ENCODE results near the gene TRIM45.
A peak's percentile ranks its signal among the peaks of the same experiment; 100 is the strongest.
"Not testable (repeated sequence)": the region's sequence is repeated elsewhere in the genome, so short reads cannot be mapped to it uniquely, and the experiment has no call there.

The TRIM45 gene

DNA sequence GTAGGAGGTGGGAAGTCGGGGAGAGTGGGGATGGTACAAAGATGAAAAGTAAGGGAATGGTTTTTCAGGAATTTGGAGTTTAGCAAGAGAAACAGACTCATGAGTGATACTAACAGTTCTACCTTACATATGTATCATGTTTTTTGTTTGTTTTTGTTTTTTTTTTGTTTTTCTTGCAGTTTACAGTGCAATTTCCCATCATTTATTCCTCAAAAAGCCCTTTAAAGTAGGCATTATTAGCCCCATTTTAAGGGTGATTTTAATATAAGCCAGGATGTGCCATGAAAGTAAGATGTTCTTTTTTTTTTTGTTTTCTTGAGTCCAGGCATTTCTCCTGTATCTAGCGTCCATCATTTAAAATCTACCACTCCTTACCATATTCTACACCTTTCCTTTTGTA is 13.8 kb upstream of the TRIM45 start:
- no peak for DNase-seq (ENCODE audit: low read depth in 3 of 3)

DNA sequence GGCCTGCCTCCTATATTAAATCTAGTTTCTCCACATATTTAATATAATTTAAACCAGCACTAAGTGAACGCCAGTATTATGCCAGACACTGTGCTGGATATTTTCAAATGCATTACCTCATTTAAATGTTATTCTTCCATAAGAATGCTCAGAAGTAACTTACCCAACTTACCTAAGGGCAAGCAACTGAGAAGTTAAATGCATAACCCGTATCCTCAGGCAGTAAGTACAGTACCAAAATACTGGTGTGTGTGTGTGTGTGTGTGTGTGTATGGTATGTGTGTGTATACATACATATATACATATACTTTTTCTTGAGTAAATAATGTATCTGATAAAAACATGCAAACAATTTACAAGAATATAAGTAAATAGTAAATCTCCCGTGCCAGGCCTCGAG is 9.0 kb upstream of the TRIM45 start:
- DNase-seq (ENCODE audit: low read depth in 3 of 3): no peak

DNA sequence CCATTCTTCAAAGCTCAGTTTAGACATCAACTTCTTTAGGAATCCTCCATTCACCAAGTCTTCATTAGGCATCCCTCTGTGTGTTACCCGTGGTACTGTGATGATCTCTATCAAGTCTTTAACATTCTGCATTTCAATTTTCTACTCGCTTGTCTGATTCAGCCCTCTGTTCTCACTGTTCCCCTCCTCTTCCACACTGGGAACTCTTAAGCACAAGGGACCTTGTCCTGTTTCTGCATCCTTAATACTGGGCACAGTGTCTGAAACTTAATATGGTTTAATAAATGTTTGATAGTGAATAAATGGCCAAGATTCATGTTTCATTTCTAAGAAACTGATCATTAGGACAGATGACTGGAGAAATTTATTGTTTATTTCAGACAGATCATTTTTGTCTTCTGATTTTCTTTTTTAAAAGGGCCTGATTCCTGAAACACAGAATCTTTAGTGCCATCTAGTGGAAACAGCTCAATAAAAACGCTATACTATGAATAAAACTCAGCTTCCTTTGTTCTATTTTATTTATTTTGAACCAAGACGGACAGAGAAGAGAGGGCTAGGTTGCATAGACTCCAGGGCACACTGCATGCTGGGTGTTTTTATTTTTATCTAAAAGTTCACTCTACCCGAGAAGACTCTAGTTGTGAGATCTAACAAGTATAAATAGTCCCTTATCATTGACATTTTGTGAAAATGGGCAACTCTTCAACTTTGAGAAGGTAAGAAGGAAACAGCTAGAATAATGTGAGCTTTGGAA is 7.0 kb upstream of the TRIM45 start:
- DNase-seq (ENCODE audit: low read depth in 3 of 3): no peak

DNA sequence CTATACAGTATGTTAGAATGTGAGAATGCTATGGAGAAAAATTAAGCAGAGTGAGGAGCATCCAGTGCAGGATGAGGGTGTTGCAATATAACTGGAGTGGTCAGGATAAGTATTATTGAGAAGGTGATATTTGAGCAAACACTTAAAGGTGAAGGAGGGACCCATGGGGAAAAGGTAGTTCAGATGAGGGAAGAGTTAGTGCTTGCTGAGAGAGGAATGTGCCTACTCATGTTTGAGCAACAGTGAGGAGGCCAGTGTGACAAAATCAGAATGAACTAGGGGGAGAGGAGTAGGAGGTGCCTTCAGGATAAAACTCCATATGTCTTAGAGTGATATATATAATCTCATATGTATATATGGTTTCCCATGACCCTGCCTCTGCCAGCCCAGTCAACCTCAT is 6.2 kb upstream of the TRIM45 start:
- DNase-seq (ENCODE audit: low read depth in 3 of 3): no peak

DNA sequence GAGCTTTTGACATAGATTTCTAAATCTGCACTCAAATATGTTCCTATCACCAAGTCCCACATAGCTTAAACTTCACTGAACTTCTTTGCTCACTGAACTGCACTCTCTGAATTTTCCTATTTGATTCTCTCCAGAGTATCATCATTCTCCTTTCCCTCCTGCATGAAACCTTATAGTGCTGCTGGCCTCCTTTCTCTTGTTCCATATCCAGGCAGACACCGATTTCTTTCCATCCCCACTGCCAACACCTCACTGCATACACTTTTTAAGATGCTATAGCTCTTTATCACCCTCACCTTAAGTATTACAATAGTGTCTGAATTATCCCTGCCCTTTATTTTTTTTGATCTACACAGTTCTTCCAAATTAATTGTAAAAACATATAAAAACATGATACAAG is 3.1 kb upstream of the TRIM45 start:
- no peak for DNase-seq (ENCODE audit: low read depth in 3 of 3)

DNA sequence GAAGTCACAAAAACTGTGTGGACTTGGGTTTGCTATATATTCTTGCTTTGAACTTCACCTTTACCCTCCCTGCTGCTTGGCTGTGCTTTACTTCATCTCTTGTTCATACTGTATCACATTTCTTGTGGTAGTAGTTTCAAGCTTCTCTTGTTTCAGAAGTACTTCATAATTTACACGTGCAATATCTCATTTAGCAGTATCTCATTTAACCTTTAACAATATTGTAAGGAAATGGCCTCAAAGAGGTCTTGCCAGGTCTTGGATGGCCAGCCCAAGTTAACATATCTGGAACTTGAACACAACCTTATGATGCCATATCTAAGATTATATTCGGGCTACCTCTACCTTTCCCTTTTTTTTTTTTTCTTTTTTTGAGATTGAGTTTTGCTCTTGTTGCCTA is 1.7 kb upstream of the TRIM45 start:
- DNase-seq (ENCODE audit: low read depth in 3 of 3): no peak

DNA sequence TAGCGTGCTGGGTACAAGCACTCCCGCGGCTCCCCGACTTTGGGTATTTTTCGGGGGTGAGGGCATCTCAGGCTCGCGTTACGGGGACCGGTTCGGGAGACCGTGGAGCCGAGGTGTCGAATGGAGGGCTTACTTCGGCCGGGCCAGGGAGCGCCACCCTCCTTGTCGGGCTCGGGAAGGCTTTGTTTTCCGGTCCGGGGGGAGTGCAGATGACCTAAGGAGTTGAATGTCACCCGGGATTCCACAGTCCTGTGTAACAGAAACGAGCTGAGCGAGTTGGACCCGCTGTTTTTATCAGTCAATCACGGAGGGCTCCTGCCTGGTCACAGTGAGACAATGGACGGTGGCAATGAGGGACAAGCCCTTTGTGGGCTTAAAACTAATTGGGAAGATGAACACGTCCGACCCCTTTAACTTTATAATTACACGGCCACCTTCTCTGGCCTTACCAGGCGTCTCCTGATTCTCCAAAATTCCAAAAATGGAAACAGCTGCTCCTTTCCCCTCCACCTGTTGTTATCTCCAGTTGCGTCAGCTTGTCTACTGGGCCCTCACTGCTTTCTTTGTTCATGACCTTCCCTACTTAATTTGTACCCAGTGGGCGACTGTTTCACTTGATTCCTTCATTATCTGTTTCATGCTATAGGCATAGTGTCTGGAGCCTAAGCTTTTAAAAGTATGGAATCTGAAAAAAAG is 929 bp upstream of the TRIM45 start:
- DNase-seq (ENCODE audit: low read depth in 3 of 3): no peak

DNA sequence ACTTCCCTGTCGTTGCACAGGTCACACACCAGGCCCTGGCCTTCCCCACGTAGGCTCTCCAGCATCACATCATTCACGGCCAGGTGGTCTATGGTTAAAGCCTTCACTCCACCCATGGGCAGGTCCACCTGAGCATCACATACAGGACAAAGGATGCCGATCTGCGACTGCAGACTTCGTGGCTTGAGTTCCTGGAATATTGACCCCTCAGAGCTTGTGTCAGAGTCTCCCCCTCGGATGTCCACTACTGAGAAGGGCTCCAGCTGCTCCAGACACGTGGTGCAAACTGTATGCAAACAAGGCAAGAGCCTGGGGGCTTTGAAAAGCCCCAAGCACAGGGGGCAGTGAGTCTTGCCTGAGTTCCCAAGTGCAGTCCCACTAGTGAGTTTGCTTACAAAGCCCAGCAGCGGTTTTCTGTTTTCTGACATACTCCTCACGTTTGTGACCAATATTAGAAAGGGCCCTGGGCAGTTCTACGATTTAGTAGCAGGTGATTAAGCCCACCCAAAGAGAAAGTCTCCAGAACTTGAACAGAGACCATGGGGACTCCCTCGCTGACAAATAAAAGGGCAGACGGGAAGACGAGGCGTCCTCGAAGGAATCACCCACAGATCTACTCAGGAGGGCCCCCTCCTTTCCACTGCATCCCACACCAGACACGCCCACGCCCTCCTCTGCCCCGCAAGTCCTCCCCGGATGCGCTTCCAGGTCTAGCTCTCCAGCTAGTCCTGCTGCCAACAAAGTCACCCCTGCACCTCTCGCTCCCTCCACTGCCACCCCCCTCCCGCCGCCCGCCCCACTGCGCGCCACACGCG is 568 bp downstream of the TRIM45 start:
- DNase-seq (ENCODE audit: low read depth in 3 of 3): peak in 2 of 3 donors; percentile 9 to 27

DNA sequence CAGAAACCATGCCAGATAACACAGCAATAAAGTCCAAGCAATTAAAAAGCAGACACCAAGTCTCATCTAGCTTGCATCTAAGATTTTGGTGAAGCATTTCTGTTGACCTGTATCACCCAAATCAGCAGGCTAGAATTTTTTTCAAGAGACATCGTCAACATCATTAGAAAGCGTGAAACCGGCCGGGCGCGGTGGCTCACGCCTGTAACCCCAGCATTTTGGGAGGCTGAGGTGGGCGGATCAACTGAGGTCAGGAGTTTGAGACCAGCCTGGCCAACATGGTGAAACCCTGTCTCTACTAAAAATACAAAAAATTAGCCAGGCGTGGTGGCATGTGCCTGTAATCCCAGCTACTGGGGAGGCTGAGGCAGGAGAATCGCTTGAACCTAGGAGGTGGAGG is 2.4 kb downstream of the TRIM45 start:
- DNase-seq (ENCODE audit: low read depth in 3 of 3): not testable (repeated sequence)

DNA sequence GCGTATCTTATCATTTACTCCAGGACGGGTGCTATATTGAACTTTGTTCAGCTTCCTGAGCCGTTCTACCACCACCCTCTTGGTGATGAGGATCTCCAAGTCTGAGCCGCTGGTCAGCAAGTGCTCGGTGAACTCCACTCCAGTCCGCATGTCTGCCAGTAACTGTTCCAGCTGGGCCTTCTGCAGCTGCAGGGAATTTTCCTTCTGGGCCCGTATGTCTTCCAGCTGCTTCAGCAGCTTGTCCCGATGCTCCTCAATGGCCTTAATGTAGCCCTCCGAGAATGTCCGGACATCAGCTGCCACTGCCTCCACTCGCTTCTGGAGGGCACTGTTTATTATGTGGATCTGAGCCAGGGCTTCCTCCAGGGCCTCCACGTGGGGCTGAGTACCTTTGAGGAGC is 3.4 kb downstream of the TRIM45 start:
- DNase-seq (ENCODE audit: low read depth in 3 of 3): no peak

DNA sequence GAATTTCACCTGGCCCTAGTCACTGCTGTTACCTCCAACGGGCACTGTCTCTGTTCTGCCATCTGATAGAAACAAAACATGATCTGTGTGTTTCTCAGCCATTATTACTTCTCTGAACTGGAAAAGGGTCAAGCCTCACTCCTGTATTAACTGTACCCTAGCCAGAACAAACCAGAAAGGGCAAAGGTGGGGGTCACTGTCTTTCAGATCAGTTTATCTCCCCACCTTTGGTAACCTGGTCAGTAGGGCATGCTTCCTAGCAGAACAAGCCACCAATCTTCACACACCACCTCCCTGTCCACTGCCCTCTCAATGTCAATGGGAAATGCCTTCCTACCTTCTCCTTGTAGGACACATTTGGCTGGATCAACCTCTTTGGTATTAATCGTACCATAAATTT is 3.9 kb downstream of the TRIM45 start:
- DNase-seq (ENCODE audit: low read depth in 3 of 3): no peak

DNA sequence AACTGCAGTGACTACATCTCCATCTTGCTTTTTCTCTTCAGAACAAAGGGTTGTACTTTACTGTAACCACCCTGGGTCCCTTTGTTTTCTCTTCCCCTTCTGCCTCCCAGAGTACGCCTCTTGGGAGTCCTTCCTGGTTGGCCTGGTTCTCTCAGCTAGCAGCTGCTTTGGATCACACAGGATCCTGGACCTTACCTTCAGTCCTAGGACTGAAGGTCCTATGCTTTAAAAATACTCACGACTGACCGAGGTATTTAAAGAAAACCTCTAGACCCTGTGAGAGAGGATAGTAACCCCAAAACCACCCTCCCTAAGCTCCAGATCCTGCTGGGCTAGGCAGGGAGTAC is 4.8 kb downstream of the TRIM45 start:
- DNase-seq (ENCODE audit: low read depth in 3 of 3): no peak

DNA sequence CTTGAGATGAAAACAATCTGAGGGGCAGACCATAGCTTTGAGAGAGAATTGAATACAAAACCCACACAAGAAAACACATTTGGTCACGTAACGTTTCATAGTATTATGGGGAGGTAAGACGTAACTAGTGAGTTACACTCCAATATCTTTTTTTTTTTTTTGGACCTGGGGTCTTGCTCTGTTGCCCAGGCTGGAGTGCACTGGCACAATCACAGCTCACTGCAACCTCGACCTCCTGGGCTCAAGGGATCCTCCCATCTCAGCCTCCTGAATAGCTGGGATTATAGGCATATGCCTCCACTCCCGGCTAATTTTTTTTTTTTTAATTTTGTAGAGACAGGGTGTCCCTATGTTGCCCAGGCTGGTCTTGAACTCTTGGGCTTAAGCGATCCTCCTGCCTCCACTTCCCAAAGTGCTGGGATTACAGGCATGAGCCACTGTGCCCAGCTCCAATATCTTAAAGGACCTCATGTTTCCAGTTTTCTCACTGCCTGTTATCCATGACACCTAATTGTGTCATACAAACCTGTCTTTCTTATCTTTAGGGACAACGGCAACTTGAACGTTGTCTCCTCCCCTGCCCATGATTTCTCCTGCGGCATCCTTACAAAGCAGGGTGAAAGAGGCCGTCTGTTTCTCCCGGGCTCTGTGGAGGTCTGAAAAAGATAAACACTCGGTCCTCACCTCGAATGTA is 5.3 kb downstream of the TRIM45 start:
- DNase-seq (ENCODE audit: low read depth in 3 of 3): no peak

DNA sequence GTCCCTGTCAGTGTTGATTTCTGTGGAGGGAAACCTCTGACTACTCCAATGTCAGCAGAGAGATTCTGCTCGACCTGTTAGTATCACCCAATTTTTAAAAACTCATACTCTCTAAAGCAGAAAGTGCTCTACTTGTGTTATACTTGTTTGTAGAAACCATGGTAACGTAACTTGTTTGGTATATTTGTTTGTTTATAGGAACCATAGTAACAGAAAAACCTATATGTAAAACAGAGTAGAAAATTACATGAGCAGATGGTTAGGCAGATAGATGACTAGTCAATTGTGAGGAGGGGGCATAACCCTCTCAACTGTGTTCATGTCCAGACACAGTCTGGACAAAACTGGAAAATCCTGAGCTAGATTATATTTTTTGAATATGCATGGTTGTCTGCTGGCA is 6.7 kb downstream of the TRIM45 start:
- no peak for DNase-seq (ENCODE audit: low read depth in 3 of 3)

DNA sequence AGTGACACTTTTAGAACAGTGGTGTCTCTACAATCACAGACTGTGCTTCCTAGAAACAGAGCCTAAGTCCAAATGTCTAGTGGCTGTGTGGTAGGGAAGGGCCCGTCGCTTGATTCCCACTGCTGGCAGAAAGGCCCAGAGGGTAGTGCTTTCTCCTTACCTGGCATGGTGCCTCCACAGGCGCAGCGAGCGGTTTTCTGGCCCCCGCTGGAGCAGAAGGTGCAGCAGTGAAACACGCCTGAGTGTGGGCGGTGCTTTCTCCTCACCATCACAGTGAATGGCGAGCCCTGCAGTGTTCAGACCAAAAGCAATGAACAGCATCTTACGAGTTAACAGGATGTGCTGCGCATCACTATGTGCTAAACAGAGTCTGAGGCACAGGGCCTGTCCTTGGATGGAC is 8.3 kb downstream of the TRIM45 start:
- DNase-seq (ENCODE audit: low read depth in 3 of 3): no peak

DNA sequence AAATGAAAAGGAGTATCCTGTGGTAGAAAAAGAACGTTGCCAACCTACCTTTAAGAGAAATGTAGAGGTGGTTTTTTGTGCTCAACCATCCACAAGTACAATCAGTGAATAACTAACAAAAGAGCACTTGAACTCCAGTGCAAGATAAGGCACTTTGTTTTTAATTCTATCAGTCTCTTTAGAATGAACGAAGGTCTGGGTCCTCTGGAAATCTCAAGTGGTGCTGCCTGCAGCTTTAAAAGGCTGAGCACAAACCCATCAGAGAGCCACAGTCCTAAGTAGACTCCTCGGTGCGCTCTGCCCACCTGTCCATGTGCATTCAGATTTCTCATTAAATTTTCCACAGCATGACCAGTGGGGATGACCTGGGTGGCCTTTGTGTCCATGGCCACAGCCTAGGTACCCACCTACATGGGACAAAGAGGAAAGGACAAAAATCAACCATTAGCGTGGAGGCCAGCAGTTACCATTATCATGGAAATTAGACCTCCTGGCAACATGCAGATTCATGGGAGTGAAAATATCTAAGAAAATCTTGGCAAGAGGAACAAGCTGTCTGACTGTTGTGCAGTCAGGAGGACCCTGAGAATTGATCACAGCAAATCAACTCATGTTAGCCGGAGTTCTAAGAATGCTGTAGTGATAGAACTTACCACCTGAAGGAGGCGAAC is 9.4 kb downstream of the TRIM45 start:
- no peak for DNase-seq (ENCODE audit: low read depth in 3 of 3)

DNA sequence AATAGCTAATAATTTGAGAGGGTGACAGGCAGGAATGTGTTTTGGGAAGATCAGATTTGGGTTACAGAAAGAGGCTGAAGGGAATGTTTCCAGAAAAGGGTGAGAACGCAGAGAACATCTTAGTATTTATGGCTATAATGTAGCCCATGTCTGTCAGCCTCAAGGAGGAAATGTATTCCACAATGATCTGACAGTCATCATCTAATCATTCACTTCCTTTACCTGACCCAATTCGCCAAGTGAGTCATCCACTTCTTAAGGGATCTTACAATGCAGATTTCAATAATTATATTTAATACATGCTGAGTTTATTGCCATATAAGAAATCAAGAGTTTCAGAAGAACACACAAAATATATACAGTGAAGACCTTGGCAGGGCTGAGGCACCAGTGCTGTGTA is 10.8 kb downstream of the TRIM45 start:
- DNase-seq (ENCODE audit: low read depth in 3 of 3): no peak

DNA sequence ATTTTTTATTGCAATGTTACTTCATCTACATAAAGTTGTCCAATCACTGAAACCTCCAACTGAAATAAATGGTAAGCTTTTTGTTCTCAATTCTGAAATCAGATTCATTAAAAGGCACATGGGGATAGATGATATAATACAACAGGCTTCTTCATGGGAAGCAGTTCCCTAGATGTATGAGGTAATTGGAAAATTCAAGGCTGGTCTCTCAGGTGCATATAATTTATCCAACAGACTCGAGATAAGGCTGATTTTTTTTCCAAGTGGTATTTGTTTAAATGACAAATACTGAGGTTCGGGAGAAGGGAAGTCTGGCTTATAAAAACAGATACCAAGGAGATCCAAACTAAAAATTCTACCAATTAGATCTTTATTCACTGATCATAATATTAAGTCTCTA is 14.2 kb downstream of the TRIM45 start:
- no peak for DNase-seq (ENCODE audit: low read depth in 3 of 3)

DNA sequence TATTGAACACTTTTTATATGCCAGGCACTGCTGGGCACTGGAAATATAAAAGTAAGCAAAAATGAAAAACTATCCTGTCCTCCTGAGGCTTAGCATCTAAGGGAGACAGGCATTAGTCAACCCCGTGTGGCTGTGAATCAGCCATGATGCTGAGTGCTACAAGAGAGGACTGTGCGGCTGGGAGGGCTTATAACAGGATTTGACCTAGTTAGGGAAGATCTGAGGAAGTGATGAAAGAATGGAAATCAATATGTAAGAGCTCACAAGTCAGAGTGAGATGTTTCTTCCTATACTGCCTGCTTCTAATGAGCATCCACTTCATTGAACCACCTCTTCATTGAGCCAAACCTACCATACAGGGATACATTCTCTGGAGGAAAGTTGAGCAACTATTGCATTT is 15.1 kb downstream of the TRIM45 start:
- DNase-seq (ENCODE audit: low read depth in 3 of 3): no peak

DNA sequence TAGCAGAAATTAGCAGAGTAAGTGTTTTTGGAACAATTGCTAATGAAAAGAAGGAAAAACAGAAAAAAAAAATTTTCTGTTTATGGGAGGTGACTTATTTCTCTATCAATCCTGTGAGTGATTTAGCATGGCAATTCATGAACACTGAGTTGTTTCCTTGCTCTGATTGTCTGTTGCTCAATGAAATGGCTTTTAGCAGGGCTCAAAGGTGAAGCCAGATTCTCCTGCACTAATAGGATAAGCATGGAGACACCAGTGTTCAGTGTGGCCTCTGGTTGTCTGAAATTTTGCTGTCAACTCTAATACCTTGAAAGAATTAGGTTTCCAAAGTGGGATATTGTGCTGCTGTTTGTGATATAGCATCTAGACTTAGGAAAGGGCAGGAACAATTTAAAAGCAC is 15.8 kb downstream of the TRIM45 start:
- DNase-seq (ENCODE audit: low read depth in 3 of 3): no peak

DNA sequence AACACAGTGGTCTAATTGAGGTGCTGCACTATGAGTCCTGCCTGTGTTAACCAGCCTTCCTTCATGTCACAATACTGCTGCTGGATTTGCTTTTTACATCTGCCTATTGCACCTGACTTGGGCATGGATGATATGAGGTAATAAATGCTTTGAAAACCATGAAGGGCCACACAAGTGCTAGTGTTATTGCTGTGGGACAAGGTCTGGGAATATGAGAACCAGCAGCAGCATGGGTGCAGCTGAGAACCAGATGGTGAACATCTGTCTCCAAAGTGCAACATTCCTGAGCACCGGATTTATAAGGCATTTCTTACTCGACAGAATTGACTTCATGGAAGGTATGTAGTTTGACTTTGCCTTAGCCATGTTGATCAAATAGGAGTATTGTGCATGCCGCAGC is 16.6 kb downstream of the TRIM45 start:
- no peak for DNase-seq (ENCODE audit: low read depth in 3 of 3)

DNA sequence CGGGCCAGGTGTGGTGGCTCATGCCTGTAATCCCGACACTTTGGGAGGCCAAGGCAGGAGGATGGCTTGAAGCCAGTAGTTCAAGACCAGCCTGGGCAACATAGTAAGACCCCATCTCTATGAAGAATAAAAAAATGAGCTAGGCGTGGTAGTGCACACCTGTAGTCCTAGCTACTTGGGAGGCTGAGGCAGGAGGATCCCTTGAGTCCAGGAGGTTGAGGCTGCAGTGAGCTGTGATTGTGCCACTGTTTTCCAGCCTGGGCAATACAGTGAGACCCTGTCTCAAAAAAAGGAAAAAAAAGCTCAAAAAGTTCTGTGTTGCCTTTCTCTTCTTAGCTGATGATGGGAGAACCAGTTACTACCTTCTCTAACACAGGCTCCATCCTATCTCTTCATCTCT is 19.7 kb downstream of the TRIM45 start:
- DNase-seq (ENCODE audit: low read depth in 3 of 3): not testable (repeated sequence)
